IMR-90 (cell line): ENCODE data around the gene SEMA6A. TPM values are rescaled to one million over a fixed set of nuclear protein-coding genes. Genes with fewer than 3 reads are reported as not detected.

Source experiments
- ATAC-seq: fragments of 200-7000 bp; cut with Tn5 transposase; 2 replicates; pipeline ENCODE4 v1.9.1; 2020; ENCODE audit warnings: low read depth, mild to moderate bottlenecking, moderate library complexity
- BruUV-seq: library from RNA; stranded (reverse); fragments of 400-500 nt; replicated peaks from 2 replicates; lab custom pipeline; 2021; lab: Mats Ljungman, UMichigan
- CTCF ChIA-PET: fragments of 300-600 bp; formaldehyde crosslinking; extraction: SDS; loops from one replicate; lab custom pipeline; 2021; ENCODE audit warnings: antibody characterized with exemption; lab: Yijun Ruan, JAX
- POLR2A ChIA-PET: fragments of 300-600 bp; sonication (Branson Sonifier 250); formaldehyde crosslinking; loops from one replicate; lab custom pipeline; 2022; ENCODE audit warnings: antibody characterized with exemption; ENCODE audit not compliant: unreplicated experiment; lab: Charles Lee
- DNase-seq: peaks from one replicate; pipeline ENCODE4 v3.0.0; 2013
- H2AFZ ChIP-seq: replicated peaks from 2 replicates; pipeline ENCODE3; 2013; ENCODE audit warnings: low read length, mild to moderate bottlenecking; ENCODE audit not compliant: poor library complexity
- H2AK5ac ChIP-seq: 2 replicates; pipeline ENCODE4 v1.6.1; 2013; ENCODE audit warnings: low read depth, low read length, inconsistent platforms
- H2AK9ac ChIP-seq: replicated peaks from 2 replicates; pipeline ENCODE3; 2013; ENCODE audit warnings: mild to moderate bottlenecking, low read depth, low read length, moderate library complexity; ENCODE audit not compliant: poor library complexity
- H2BK120ac ChIP-seq: 2 replicates; pipeline ENCODE4 v1.6.1; 2013; ENCODE audit warnings: low read depth, low read length, inconsistent platforms
- H2BK15ac ChIP-seq: 3 replicates; pipeline ENCODE4 v1.6.1; 2013; ENCODE audit warnings: low read depth, low read length, inconsistent platforms
- H2BK20ac ChIP-seq: 2 replicates; pipeline ENCODE4 v1.6.1; 2013; ENCODE audit warnings: low read depth, mild to moderate bottlenecking, inconsistent platforms, low read length, moderate library complexity
- H2BK5ac ChIP-seq: 2 replicates; pipeline ENCODE4 v1.6.1; 2013; ENCODE audit warnings: mild to moderate bottlenecking, low read depth, low read length, inconsistent platforms; ENCODE audit not compliant: poor library complexity, severe bottlenecking
- H3K14ac ChIP-seq: replicated peaks from 2 replicates; pipeline ENCODE4 v1.6.1; 2013; ENCODE audit warnings: low read depth, low read length, inconsistent platforms
- H3K18ac ChIP-seq: 2 replicates; pipeline ENCODE4 v1.6.1; 2013; ENCODE audit warnings: low read depth, low read length, control low read depth
- H3K23ac ChIP-seq: 2 replicates; pipeline ENCODE4 v1.6.1; 2013; ENCODE audit warnings: low read depth, low read length, inconsistent platforms
- H3K27ac ChIP-seq: 2 replicates; pipeline ENCODE4 v1.5.1; 2013; ENCODE audit warnings: mild to moderate bottlenecking, control low read depth, low read length; ENCODE audit not compliant: insufficient read depth
- H3K27me3 ChIP-seq: 2 replicates; pipeline ENCODE4 v1.6.1; 2013; ENCODE audit warnings: low read length; ENCODE audit not compliant: control insufficient read depth, insufficient read depth
- H3K36me3 ChIP-seq: 2 replicates; pipeline ENCODE4 v1.6.1; 2013; ENCODE audit warnings: low read length, mixed read lengths; ENCODE audit not compliant: control insufficient read depth, insufficient read depth
- H3K4ac ChIP-seq: 2 replicates; pipeline ENCODE4 v1.6.1; 2013; ENCODE audit warnings: low read depth, low read length, inconsistent platforms
- H3K4me1 ChIP-seq: 2 replicates; pipeline ENCODE4 v1.6.1; 2013; ENCODE audit warnings: low read length, mixed read lengths; ENCODE audit not compliant: control insufficient read depth, insufficient read depth
- H3K4me2 ChIP-seq: 2 replicates; pipeline ENCODE4 v1.6.1; 2013; ENCODE audit warnings: low read depth, mild to moderate bottlenecking, control low read depth, low read length, moderate library complexity
- H3K4me3 ChIP-seq: 2 replicates; pipeline ENCODE4 v1.5.1; 2013; ENCODE audit warnings: low read depth, mild to moderate bottlenecking, control low read depth, low read length, moderate library complexity; ENCODE audit not compliant: insufficient read depth
- H3K56ac ChIP-seq: 2 replicates; pipeline ENCODE4 v1.6.1; 2013; ENCODE audit warnings: low read length, inconsistent platforms; ENCODE audit not compliant: insufficient read depth; ENCODE audit errors: extremely low read depth
- H3K79me1 ChIP-seq, 2 experiments: 2 replicates each; pipeline ENCODE4 v1.6.1; 2013; ENCODE audit warnings: low read length in 2 of 2, inconsistent platforms in 1 of 2, low read depth in 1 of 2
- H3K9ac ChIP-seq: 2 replicates; pipeline ENCODE4 v1.6.1; 2013; ENCODE audit warnings: low read depth, low read length, control low read depth
- H3K9me1 ChIP-seq: 2 replicates; pipeline ENCODE4 v1.6.1; 2013; ENCODE audit warnings: low read length, inconsistent platforms; ENCODE audit not compliant: insufficient read depth
- H3K9me3 ChIP-seq: 2 replicates; pipeline ENCODE4 v1.6.1; 2013; ENCODE audit warnings: low read length; ENCODE audit not compliant: control insufficient read depth, insufficient read depth
- H4K20me1 ChIP-seq: 2 replicates; pipeline ENCODE4 v1.6.1; 2013; ENCODE audit warnings: low read length, inconsistent platforms; ENCODE audit not compliant: insufficient read depth
- H4K5ac ChIP-seq: 2 replicates; pipeline ENCODE4 v1.6.1; 2013; ENCODE audit warnings: mild to moderate bottlenecking, low read depth, low read length, control low read depth
- H4K8ac ChIP-seq, 2 experiments: 2 replicates each; pipeline ENCODE4 v1.6.1; 2013; ENCODE audit warnings: low read depth in 2 of 2, low read length in 2 of 2, control low read depth in 1 of 2, inconsistent platforms in 1 of 2
- H4K91ac ChIP-seq: 2 replicates; pipeline ENCODE4 v1.6.1; 2013; ENCODE audit warnings: low read depth, low read length, inconsistent platforms; ENCODE audit not compliant: insufficient read depth
- BHLHE40 ChIP-seq: fragments of 150-350 bp; IDR thresholded peaks from 2 replicates; pipeline ENCODE4 v1.6.1; 2016; ENCODE audit warnings: mild to moderate bottlenecking, low read depth, low read length
- CHD1 ChIP-seq: IDR thresholded peaks from 2 replicates; pipeline ENCODE4 v1.6.1; 2012; ENCODE audit warnings: low read depth, low read length, improper control_type of control experiment
- CTCF ChIP-seq: conservative IDR thresholded peaks from 2 replicates; pipeline ENCODE4 v1.5.1; 2012; ENCODE audit warnings: mild to moderate bottlenecking, low read depth, low read length, improper control_type of control experiment
- ELK1 ChIP-seq: fragments of 150-350 bp; IDR thresholded peaks from 2 replicates; pipeline ENCODE4 v1.6.1; 2016; ENCODE audit warnings: low read depth, mild to moderate bottlenecking, low read length, moderate library complexity, borderline replicate concordance
- FOS ChIP-seq: fragments of 150-350 bp; IDR thresholded peaks from 2 replicates; pipeline ENCODE4 v1.6.1; 2016; ENCODE audit warnings: low read depth, low read length
- MAFK ChIP-seq: IDR thresholded peaks from 2 replicates; pipeline ENCODE4 v1.6.1; 2012; ENCODE audit warnings: low read depth, low read length, improper control_type of control experiment
- MAZ ChIP-seq: IDR thresholded peaks from 2 replicates; pipeline ENCODE4 v1.6.1; 2012; ENCODE audit warnings: low read depth, mild to moderate bottlenecking, low read length, improper control_type of control experiment, moderate library complexity, borderline replicate concordance
- MXI1 ChIP-seq: IDR thresholded peaks from 2 replicates; pipeline ENCODE4 v1.6.1; 2012; ENCODE audit warnings: low read depth, mild to moderate bottlenecking, low read length, moderate library complexity, borderline replicate concordance
- NFE2L2 ChIP-seq: fragments of 150-350 bp; IDR thresholded peaks from 2 replicates; pipeline ENCODE4 v1.6.1; 2016; ENCODE audit warnings: low read depth, mild to moderate bottlenecking, low read length
- POLR2A ChIP-seq: IDR thresholded peaks from 2 replicates; pipeline ENCODE4 v1.6.1; 2012; ENCODE audit warnings: mild to moderate bottlenecking, low read depth, low read length
- RFX5 ChIP-seq: IDR thresholded peaks from 2 replicates; pipeline ENCODE4 v1.8.0; 2012; ENCODE audit warnings: low read depth, mild to moderate bottlenecking, low read length, moderate library complexity
- USF2 ChIP-seq: fragments of 150-350 bp; IDR thresholded peaks from 2 replicates; pipeline ENCODE4 v1.6.1; 2017; ENCODE audit warnings: mild to moderate bottlenecking, antibody characterized with exemption, low read length, low read depth
- WGBS, 2 experiments: methylation state at CpG; one replicate each; pipeline versions ENCODE4 v1.1.5 to v1.1.7; 2013; ENCODE audit warnings: missing lambda C conversion rate in 2 of 2; ENCODE audit not compliant: insufficient read length in 1 of 2; ENCODE audit errors: extremely low coverage in 2 of 2; 5-methylcytosine and 5-hydroxymethylcytosine counted together
- dilution Hi-C: fragments of 300-500 bp; cut with HindIII; formaldehyde crosslinking; loops from one replicate; pipeline ENCODE4 v1.14.3; 2018; ENCODE audit warnings: low sequenced_read_pairs; ENCODE audit not compliant: unreplicated experiment
- in situ Hi-C: fragments of 300-500 bp; cut with MboI; formaldehyde crosslinking; loops from 3 replicates; pipeline ENCODE4 v1.14.3; 2019; ENCODE audit warnings: low sequenced_read_pairs, inconsistent platforms, mixed read lengths
- intact Hi-C: fragments of 100-400 bp; cut with micrococcal nuclease; formaldehyde crosslinking; loops from 2 replicates; pipeline ENCODE4 v1.10.0; 2022
- polyA plus RNA-seq, 3 experiments: library from polyadenylated mRNA; depleted of rRNA; stranded (reverse); fragments of >200 nt; gene quantifications; 2 replicates each; pipeline ENCODE4 v1.2.3, GENCODE V29; 2012; ENCODE audit warnings: low replicate concordance in 1 of 3
- total RNA-seq: library from RNA; depleted of rRNA; stranded (reverse); fragments of >200 nt; gene quantifications from 2 replicates; pipeline ENCODE4 v1.2.3, GENCODE V29; 2012

SEMA6A gene
- total and polyA plus RNA-seq, 2 of the 4 experiments (the other 2 are of a cell fraction) = 0.27 to 0.36 TPM

GRCh38 chr5:116486588-116486987 is 88.0 kb downstream of the SEMA6A start:
- Histone ChIP-seq H3K9me1 (no peaks in the 10 kb centered on the region), H2BK120ac (no peak overlapping the region), H3K27me3 (peaks cover 2% of the 10 kb centered on the region; the same call in 1 of the 2 replicates), H2AFZ (no peak overlapping the region), H3K14ac (no peak overlapping the region), H3K4ac (no peak overlapping the region), H2BK15ac (no peak overlapping the region), H2BK5ac (no peak overlapping the region), H3K4me1 (peaks cover 2% of the 10 kb centered on the region), H3K18ac (no peak overlapping the region), H4K20me1 (no peaks in the 10 kb centered on the region), H3K23ac (no peak overlapping the region), H3K9me3 (no peaks in the 10 kb centered on the region), H3K27ac (no peak overlapping the region), H2AK9ac (no peak overlapping the region), H2BK20ac (no peak overlapping the region), H3K56ac (no peak overlapping the region), H4K8ac (no peak overlapping the region), H3K4me2 (no peak overlapping the region), H3K9ac (no peak overlapping the region), H4K5ac (no peak overlapping the region), H3K36me3 (no peaks in the 10 kb centered on the region), H2AK5ac (no peak overlapping the region), H4K91ac (no peak overlapping the region), H3K4me3 (no peak overlapping the region), H3K79me1 (no peaks in the 10 kb centered on the region)
- no CpG with 5 or more reads among the region's 8 CpGs for WGBS, 2 experiments
- in situ Hi-C loops (no loop called here), intact Hi-C loops (no loop called here), dilution Hi-C loops (no loop called here)
- TF ChIP-seq USF2 = no peak
- no peak for TF ChIP-seq FOS
- no peak for TF ChIP-seq MAZ
- TF ChIP-seq MAFK = no peak
- no peak for TF ChIP-seq BHLHE40
- TF ChIP-seq NFE2L2 = no peak
- TF ChIP-seq MXI1 = no peak
- no peak for TF ChIP-seq POLR2A
- TF ChIP-seq CTCF = no peak
- no peak for TF ChIP-seq RFX5
- no peak for TF ChIP-seq CHD1
- TF ChIP-seq ELK1 = no peak
- CTCF ChIA-PET = no interaction called here
- ATAC-seq = no peak
- no peak for DNase-seq
- BruUV-seq = no TSS peak
- POLR2A ChIA-PET = no interaction called here
